D721Med (cell line): Measurements from ENCODE around the gene NPRL2.

Source experiments
- DNase-seq: peaks from one replicate; pipeline ENCODE4 v3.0.0; 2011; ENCODE audit warnings: low spot score; ENCODE audit not compliant: insufficient read length
- FAIRE-seq: peaks from 2 replicates; lab custom pipeline; 2011; peaks lifted over from hg19 to GRCh38; lab: Jason Lieb, UNC
- TF ChIP-seq, protein P1 (sequence below): IDR thresholded peaks from 2 replicates; pipeline ENCODE4 v1.5.1; 2012; ENCODE audit warnings: mild to moderate bottlenecking, control low read depth; ENCODE audit not compliant: insufficient read depth; ENCODE audit errors: missing control alignments

The NPRL2 gene

GRCh38 chr3:50350527-50351322, at the start of gene NPRL2, which contains the start of gene CYB561D2:
NPRL2 (minus strand) TSS chr3:50350775; CDS start chr3:50350652, 123 bp downstream.
CYB561D2 (plus strand) TSS chr3:50350862; CDS start chr3:50351434, 572 bp downstream.
- no peak for FAIRE-seq
- TF ChIP-seq, protein P1, sequence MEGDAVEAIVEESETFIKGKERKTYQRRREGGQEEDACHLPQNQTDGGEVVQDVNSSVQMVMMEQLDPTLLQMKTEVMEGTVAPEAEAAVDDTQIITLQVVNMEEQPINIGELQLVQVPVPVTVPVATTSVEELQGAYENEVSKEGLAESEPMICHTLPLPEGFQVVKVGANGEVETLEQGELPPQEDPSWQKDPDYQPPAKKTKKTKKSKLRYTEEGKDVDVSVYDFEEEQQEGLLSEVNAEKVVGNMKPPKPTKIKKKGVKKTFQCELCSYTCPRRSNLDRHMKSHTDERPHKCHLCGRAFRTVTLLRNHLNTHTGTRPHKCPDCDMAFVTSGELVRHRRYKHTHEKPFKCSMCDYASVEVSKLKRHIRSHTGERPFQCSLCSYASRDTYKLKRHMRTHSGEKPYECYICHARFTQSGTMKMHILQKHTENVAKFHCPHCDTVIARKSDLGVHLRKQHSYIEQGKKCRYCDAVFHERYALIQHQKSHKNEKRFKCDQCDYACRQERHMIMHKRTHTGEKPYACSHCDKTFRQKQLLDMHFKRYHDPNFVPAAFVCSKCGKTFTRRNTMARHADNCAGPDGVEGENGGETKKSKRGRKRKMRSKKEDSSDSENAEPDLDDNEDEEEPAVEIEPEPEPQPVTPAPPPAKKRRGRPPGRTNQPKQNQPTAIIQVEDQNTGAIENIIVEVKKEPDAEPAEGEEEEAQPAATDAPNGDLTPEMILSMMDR: no peak
- peak; percentile 100 for DNase-seq

DNA sequence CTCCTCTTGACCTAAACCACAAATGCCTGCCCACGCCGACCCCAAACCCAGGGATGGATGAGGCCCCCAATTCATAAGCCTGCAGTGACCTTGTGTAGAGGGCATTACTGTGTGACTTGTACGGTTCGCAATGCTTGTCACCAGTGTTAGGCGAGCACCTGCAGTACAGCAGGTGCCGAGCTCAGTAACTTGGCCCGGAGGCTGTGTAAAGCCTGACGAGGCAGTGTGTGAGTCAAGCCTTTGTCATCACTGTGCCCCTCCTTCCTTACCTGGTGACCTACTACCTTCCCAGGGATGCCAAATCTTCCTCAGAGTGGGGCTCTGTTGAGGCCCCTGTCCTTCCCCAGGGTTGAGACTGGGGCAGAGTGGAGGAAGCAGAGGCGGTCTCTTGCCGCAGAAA, 45.9 kb upstream of the NPRL2 start:
- FAIRE-seq (no peak), DNase-seq (no peak)
- TF ChIP-seq, protein P1: no peak

DNA sequence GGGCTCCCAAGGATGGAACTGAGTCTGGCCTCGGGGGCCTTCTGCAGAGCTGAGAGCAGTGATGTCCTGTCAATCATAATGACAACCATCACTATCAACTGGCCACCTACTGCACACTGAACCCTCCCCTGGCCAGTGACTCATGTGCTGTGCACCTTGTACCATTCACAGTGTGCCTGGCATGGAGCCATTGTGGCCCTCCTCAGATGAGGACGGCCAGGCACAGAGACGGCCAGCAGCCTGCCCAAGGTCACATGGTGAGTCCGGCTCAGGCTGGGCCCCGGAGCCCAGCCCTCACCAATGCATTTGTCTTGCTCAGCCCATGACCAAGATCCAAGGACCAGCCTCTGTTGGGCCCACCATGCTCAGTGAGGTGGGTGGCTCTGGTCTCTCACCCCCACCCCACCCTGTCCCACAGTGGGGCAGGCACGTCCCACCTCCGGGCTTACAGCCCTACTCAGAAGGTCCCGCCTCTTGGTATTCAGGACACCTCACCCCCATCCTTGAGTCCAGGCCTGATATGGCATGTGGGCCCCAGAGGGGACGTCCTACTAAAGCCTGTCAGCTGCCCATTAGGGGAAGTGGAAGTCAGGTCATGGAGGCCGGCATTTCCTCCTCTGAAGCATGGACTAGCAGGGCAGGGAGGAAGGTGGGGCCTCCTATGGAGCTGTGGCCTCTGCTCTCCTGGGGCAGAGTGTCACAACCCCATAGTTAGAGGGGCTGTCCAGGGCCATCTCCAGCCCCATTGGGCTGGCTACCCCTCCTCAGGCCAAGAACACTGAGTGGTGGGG, 44.7 kb upstream of the NPRL2 start:
- no peak for DNase-seq
- FAIRE-seq: no peak
- TF ChIP-seq, protein P1: no peak

DNA sequence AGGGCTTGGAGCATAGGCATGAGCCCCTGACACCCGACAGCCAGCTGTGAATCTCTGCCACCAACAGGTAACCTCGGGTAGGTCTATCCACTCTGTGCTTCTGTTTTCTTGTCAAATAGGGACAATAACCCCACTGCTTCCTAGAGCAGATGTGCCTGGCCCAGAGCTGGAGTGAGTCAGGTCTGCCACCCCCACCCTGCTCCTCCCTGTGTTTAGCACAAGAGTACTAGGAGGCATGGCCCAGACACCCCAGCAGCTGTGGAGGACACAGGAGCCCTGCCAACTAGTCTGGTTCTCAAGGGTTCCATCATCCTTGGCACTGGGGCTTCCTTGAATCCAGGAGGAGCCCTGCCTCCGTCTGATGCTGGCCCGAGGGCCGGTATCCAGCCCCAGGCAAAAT, 42.5 kb upstream of the NPRL2 start:
- FAIRE-seq (no peak), DNase-seq (no peak)
- TF ChIP-seq, protein P1: no peak

DNA sequence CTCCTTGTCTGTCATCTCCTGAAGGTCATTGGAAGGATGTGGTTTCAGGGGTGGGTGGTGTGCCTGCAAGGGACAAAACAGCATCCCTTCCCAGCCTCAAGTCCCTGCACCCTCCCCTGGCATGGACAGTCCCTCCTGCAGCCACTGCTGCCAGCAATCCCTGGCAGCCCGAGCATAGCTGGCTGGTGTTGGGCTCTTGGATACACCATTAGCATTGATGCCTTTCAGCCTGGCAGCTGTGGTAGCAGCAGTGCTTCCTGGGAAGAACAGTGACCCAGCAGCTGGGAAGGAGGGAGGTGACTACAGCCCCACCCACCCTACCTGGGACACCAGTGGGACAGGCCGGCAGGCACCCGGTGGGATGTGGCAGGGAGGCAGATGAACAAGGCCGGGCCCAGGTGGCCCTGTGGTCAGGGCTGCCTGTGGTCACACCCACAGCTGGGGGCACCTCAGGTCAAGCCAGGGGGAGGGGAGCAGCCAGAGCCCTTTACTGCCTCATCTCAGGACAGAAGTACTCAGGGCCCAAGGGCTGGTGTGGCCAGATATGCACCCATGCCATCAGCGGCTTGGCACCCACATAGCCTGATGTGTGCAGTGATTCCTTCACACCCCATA, 41.6 kb upstream of the NPRL2 start:
- TF ChIP-seq, protein P1: no peak
- FAIRE-seq (no peak), DNase-seq (no peak)

DNA sequence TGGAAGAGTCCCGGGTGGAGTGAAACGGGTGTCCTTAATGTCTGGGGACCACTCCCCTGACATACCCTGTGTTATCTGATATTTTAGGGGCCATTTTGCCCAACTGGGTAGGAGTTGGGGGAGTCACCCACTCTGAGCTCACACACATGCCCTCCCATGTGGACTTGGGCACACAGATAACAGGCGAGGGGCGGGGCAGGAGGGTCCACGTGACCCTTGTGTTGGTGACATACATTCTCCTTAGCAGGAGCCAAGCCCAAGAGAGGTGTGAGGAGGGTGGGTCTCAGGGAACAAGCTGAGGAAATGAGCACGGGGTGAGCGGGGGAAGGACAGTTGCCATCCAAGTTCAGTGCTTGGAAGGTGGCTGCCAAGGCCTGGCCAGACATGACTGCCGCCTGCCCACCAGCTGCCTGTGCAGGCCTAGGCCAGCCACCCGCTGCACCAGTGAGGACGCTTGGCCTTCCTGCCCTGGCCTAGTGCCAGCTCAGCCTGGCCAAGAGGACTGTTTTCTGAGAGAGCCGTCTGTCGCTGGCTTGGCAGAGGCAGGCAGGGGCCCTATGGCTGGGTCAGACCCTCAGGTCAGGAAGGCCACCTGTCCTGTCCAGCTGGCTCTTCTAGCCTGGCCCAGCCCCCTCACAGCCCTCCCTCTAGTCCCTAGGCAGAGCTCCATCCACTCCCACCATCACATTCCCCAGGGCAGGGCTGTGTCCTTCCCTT, 40.1 kb upstream of the NPRL2 start:
- TF ChIP-seq, protein P1: no peak
- FAIRE-seq (no peak), DNase-seq (no peak)
